Calu3 (cell line): ENCODE data around the gene RAB41. TPM values are rescaled to one million over a fixed set of nuclear protein-coding genes. Genes with fewer than 3 reads are reported as not detected.
"Not testable (repeated sequence)": the region's sequence is repeated elsewhere in the genome, so short reads cannot be mapped to it uniquely, and the experiment has no call there.

Experiments
- BruUV-seq: library from RNA; stranded (reverse); fragments of 400-500 nt; replicated peaks from 2 replicates; lab custom pipeline; 2021; lab: Mats Ljungman, UMichigan
- CTCF ChIA-PET: fragments of 300-600 bp; sonication (Branson Sonifier 250); formaldehyde crosslinking; loops from one replicate; lab custom pipeline; 2022; ENCODE audit warnings: antibody characterized with exemption; lab: Charles Lee
- DNase-seq: peaks from one replicate; pipeline ENCODE4 v3.0.0; 2022
- H3K27ac Mint-ChIP-seq: one replicate; pipeline ENCODE4 v1.8.0; 2022; ENCODE audit warnings: mixed read lengths; ENCODE audit not compliant: unreplicated experiment
- H3K27me3 Mint-ChIP-seq: one replicate; pipeline ENCODE4 v1.8.0; 2022; ENCODE audit warnings: mixed read lengths; ENCODE audit not compliant: unreplicated experiment
- H3K36me3 Mint-ChIP-seq: one replicate; pipeline ENCODE4 v1.8.0; 2022; ENCODE audit warnings: mild to moderate bottlenecking, moderate library complexity, mixed read lengths; ENCODE audit not compliant: insufficient read depth, unreplicated experiment
- H3K4me1 Mint-ChIP-seq: one replicate; pipeline ENCODE4 v1.8.0; 2022; ENCODE audit warnings: mild to moderate bottlenecking, low read depth, mixed read lengths; ENCODE audit not compliant: unreplicated experiment
- H3K4me3 Mint-ChIP-seq: one replicate; pipeline ENCODE4 v1.8.0; 2022; ENCODE audit warnings: mild to moderate bottlenecking, low read depth, moderate library complexity, mixed read lengths; ENCODE audit not compliant: unreplicated experiment
- H3K9me3 Mint-ChIP-seq: one replicate; pipeline ENCODE4 v1.8.0; 2022; ENCODE audit warnings: low read depth, mixed read lengths; ENCODE audit not compliant: unreplicated experiment
- CTCF ChIP-seq: fragments of 200-600 bp; IDR thresholded peaks from one replicate; pipeline ENCODE4 v1.8.0; 2022; ENCODE audit warnings: antibody characterized with exemption; ENCODE audit not compliant: unreplicated experiment
- intact Hi-C: fragments of 100-400 bp; cut with micrococcal nuclease; formaldehyde crosslinking; loops from one replicate; pipeline ENCODE4 v1.10.0; 2022; ENCODE audit not compliant: unreplicated experiment
- total RNA-seq: library from RNA; stranded (reverse); gene quantifications from 2 replicates; pipeline ENCODE4 v1.2.3, GENCODE V29; 2022

RAB41 gene
- total RNA-seq, 1 experiment from 2014 or later: not detected

- H3K4me1 Mint-ChIP-seq: no peaks in the 10 kb centered on the region
- TF ChIP-seq CTCF: no peak
- peaks cover 2% of the 10 kb centered on the region for H3K36me3 Mint-ChIP-seq
- intact Hi-C loops: no loop called here
- no peak overlapping the region for H3K4me3 Mint-ChIP-seq
- H3K27me3 Mint-ChIP-seq: no peaks in the 10 kb centered on the region
- no peaks in the 10 kb centered on the region for H3K9me3 Mint-ChIP-seq
- DNase-seq: no peak
- no peak overlapping the region for H3K27ac Mint-ChIP-seq
- CTCF ChIA-PET: no interaction called here
- no TSS peak for BruUV-seq
These were observed 40.8 kb downstream of the RAB41 start for GRCh38 chrX:70322784-70323183.

GRCh38 chrX:70323628-70324027 lies 41.7 kb downstream of the RAB41 start:
- CTCF ChIA-PET, H3K4me1 Mint-ChIP-seq, H3K36me3 Mint-ChIP-seq, H3K27ac Mint-ChIP-seq, H3K27me3 Mint-ChIP-seq, H3K4me3 Mint-ChIP-seq, H3K9me3 Mint-ChIP-seq, intact Hi-C loops, BruUV-seq, DNase-seq: not testable (repeated sequence)

- intact Hi-C loops: no loop called here
- H3K4me1 Mint-ChIP-seq: no peaks in the 10 kb centered on the region
- H3K4me3 Mint-ChIP-seq: no peak overlapping the region
- no peak for TF ChIP-seq CTCF
- H3K36me3 Mint-ChIP-seq: no peaks in the 10 kb centered on the region
- DNase-seq: no peak
- H3K27ac Mint-ChIP-seq: no peak overlapping the region
- H3K27me3 Mint-ChIP-seq: no peaks in the 10 kb centered on the region
- CTCF ChIA-PET: no interaction called here
- BruUV-seq: no TSS peak
- no peaks in the 10 kb centered on the region for H3K9me3 Mint-ChIP-seq
These were observed 42.4 kb downstream of the RAB41 start for GRCh38 chrX:70324326-70324725.

GRCh38 chrX:70331161-70331560 lies 49.2 kb downstream of the RAB41 start:
- intact Hi-C loops: no loop called here
- CTCF ChIA-PET: no interaction called here
- H3K27me3 Mint-ChIP-seq: no peaks in the 10 kb centered on the region
- no peaks in the 10 kb centered on the region for H3K9me3 Mint-ChIP-seq
- BruUV-seq: no TSS peak
- peaks cover 5% of the 10 kb centered on the region for H3K36me3 Mint-ChIP-seq
- no peak for TF ChIP-seq CTCF
- no peak overlapping the region for H3K4me3 Mint-ChIP-seq
- H3K4me1 Mint-ChIP-seq: no peaks in the 10 kb centered on the region
- no peak overlapping the region for H3K27ac Mint-ChIP-seq
- no peak for DNase-seq

GRCh38 chrX:70332600-70332999 lies 50.6 kb downstream of the RAB41 start:
- Mint-ChIP-seq H3K36me3 (peaks cover 5% of the 10 kb centered on the region), H3K27me3 (no peaks in the 10 kb centered on the region), H3K9me3 (no peaks in the 10 kb centered on the region), H3K4me1 (no peaks in the 10 kb centered on the region), H3K4me3 (no peak overlapping the region), H3K27ac (no peak overlapping the region)
- intact Hi-C loops: no loop called here
- CTCF ChIA-PET: interaction anchor here (0.5 to 0.7 kb wide), 3 partner anchors 61 to 1168 kb away, joined by 3 to 4 read pairs (median 3); no protein-coding TSS in a partner anchor
- TF ChIP-seq CTCF: no peak
- no peak for DNase-seq
- BruUV-seq: no TSS peak

Other genes starting within 250 kb of the RAB41 start
- gene AWAT2, start 232.2 kb upstream of the RAB41 start, total RNA-seq: not detected in 2 replicates
- gene OTUD6A, start 219.7 kb upstream of the RAB41 start, total RNA-seq: not detected in 2 replicates
- gene IGBP1, start 148.7 kb upstream of the RAB41 start, total RNA-seq: 44.8 and 48.3 TPM in 2 replicates
- not detected in 2 replicates for gene DGAT2L6, start 104.7 kb upstream of the RAB41 start, total RNA-seq
- gene AWAT1, start 47.5 kb upstream of the RAB41 start, total RNA-seq: not detected in 2 replicates
- 0.32 TPM in 1 of 2 replicates, not detected in the other for gene P2RY4, start 22.0 kb upstream of the RAB41 start, total RNA-seq
- not detected in 2 replicates for gene ARR3, start 13.8 kb upstream of the RAB41 start, total RNA-seq
- 63.4 and 73.0 TPM in 2 replicates for gene PDZD11, start 7.8 kb downstream of the RAB41 start, total RNA-seq
- gene KIF4A, start 7.9 kb downstream of the RAB41 start, total RNA-seq: 25.9 and 30.9 TPM in 2 replicates
- not detected in 2 replicates for gene GDPD2, start 141.1 kb downstream of the RAB41 start, total RNA-seq
- 55.8 and 62.5 TPM in 2 replicates for gene DLG3, start 162.7 kb downstream of the RAB41 start, total RNA-seq